Keratinocyte (primary cell): Measurements from ENCODE around the gene PSD2. TPM values are rescaled to one million over a fixed set of nuclear protein-coding genes. Genes with fewer than 3 reads are reported as not detected.

ENCODE experiments used
- DNase-seq: peaks from one replicate; pipeline ENCODE4 v3.0.0-alpha.2; 2011; ENCODE audit warnings: low read depth, missing footprints, low spot score
- FAIRE-seq: peaks from 2 replicates; lab custom pipeline; 2011; peaks lifted over from hg19 to GRCh38; lab: Jason Lieb, UNC
- H2AFZ ChIP-seq: 2 replicates; pipeline ENCODE4 v1.6.0; 2012; ENCODE audit warnings: low read length, control low read depth, inconsistent platforms; ENCODE audit not compliant: control insufficient read depth
- H3K27ac ChIP-seq: 2 replicates; pipeline ENCODE4 v1.5.1; 2011; ENCODE audit warnings: low read length; ENCODE audit not compliant: control insufficient read depth, insufficient read depth
- H3K27me3 ChIP-seq: 3 replicates; pipeline ENCODE4 v1.6.0; 2011; ENCODE audit warnings: low read length; ENCODE audit not compliant: control insufficient read depth, insufficient read depth; ENCODE audit errors: extremely low read depth
- H3K36me3 ChIP-seq, 2 experiments: 2 replicates in 1 of 2; 3 replicates in 1 of 2; pipeline ENCODE4 v1.5.1; 2011; ENCODE audit warnings: low read length in 2 of 2, mild to moderate bottlenecking in 1 of 2; ENCODE audit not compliant: control insufficient read depth in 2 of 2, insufficient read depth in 2 of 2; ENCODE audit errors: extremely low read depth in 1 of 2
- H3K4me1 ChIP-seq: 3 replicates; pipeline ENCODE4 v1.5.1; 2011; ENCODE audit warnings: low read length; ENCODE audit not compliant: control insufficient read depth, insufficient read depth; ENCODE audit errors: extremely low read depth
- H3K4me2 ChIP-seq: 3 replicates; pipeline ENCODE4 v1.6.0; 2011; ENCODE audit warnings: low read depth, low read length; ENCODE audit not compliant: control insufficient read depth, insufficient read depth; ENCODE audit errors: extremely low read depth
- H3K4me3 ChIP-seq, 3 experiments: fragments of 200-600 bp in 1 of 3; sonication (generic) in 1 of 3; 2 replicates in 2 of 3; 3 replicates in 1 of 3; pipeline ENCODE4 v1.5.1; 2011 to 2016; ENCODE audit warnings: low read length in 3 of 3, mild to moderate bottlenecking in 3 of 3, control low read depth in 2 of 3, inconsistent platforms in 1 of 3, low read depth in 1 of 3, mixed read lengths in 1 of 3, mixed run types in 1 of 3, moderate library complexity in 1 of 3; ENCODE audit not compliant: control insufficient read depth in 2 of 3, insufficient read depth in 2 of 3; ENCODE audit errors: extremely low read depth in 1 of 3
- H3K79me2 ChIP-seq: 2 replicates; pipeline ENCODE4 v1.6.0; 2012; ENCODE audit warnings: low read length; ENCODE audit not compliant: control insufficient read depth, insufficient read depth
- H3K9ac ChIP-seq: 3 replicates; pipeline ENCODE4 v1.6.0; 2011; ENCODE audit warnings: low read length; ENCODE audit not compliant: control insufficient read depth, insufficient read depth; ENCODE audit errors: extremely low read depth
- H3K9me1 ChIP-seq: 3 replicates; pipeline ENCODE4 v1.6.0; 2011; ENCODE audit warnings: low read length; ENCODE audit not compliant: control insufficient read depth, insufficient read depth; ENCODE audit errors: extremely low read depth
- H3K9me3 ChIP-seq: 2 replicates; pipeline ENCODE4 v1.5.1; 2012; ENCODE audit warnings: low read depth, low read length; ENCODE audit not compliant: control insufficient read depth
- H4K20me1 ChIP-seq: 3 replicates; pipeline ENCODE4 v1.6.0; 2011; ENCODE audit warnings: low read length; ENCODE audit not compliant: control insufficient read depth, insufficient read depth; ENCODE audit errors: extremely low read depth
- CTCF ChIP-seq, 3 experiments: IDR thresholded peaks in 1 of 3; conservative IDR thresholded peaks in 1 of 3; optimal IDR thresholded peaks in 1 of 3; 2 replicates in 2 of 3; 3 replicates in 1 of 3; pipeline versions ENCODE3 to v1.5.1; 2011; ENCODE audit warnings: low read length in 3 of 3, mild to moderate bottlenecking in 3 of 3, moderate library complexity in 2 of 3, control low read depth in 1 of 3, inconsistent platforms in 1 of 3; ENCODE audit not compliant: insufficient read depth in 2 of 3; ENCODE audit errors: extremely low read depth in 1 of 3
- EZH2 ChIP-seq: IDR thresholded peaks from one replicate; pipeline ENCODE4 v1.6.1; 2012; ENCODE audit warnings: inconsistent platforms, mild to moderate bottlenecking, low read length, moderate library complexity
- dilution Hi-C: fragments of 300-500 bp; cut with MboI; formaldehyde crosslinking; loops from one replicate; pipeline ENCODE4 v1.7.0; 2020; ENCODE audit warnings: low sequenced_read_pairs; ENCODE audit not compliant: extremely low pct_ligation_motif_present
- polyA plus RNA-seq, 5 experiments: library from polyadenylated mRNA; depleted of rRNA in 3 of 5; stranded (reverse) in 3 of 5; stranded (forward) in 1 of 5; unstranded in 1 of 5; fragments of >200 nt; gene quantifications; 1 replicate in 1 of 5; 2 replicates in 3 of 5; 3 replicates in 1 of 5; pipeline versions ENCODE4 v1.2.1 to v1.2.3, GENCODE V29; 2011 to 2012; ENCODE audit warnings: missing spikeins in 2 of 5, low read depth in 1 of 5, low replicate concordance in 1 of 5

PSD2 gene
- polyA plus RNA-seq, 1 donor (not counting 4 experiments of a cell fraction or from before 2014, with no cell fraction given), result not detected

GRCh38 chr5:139816566-139816965, 21.0 kb downstream of the PSD2 start:
- Histone ChIP-seq H2AFZ (no peak overlapping the region), H3K36me3 (no peaks in the 10 kb centered on the region), H3K27ac (no peak overlapping the region), H3K27me3 (peaks cover 3% of the 10 kb centered on the region), H4K20me1 (no peaks in the 10 kb centered on the region), H3K4me2 (no peak overlapping the region), H3K9me3 (no peaks in the 10 kb centered on the region), H3K9ac (no peak overlapping the region), H3K79me2 (no peaks in the 10 kb centered on the region), H3K4me1 (no peaks in the 10 kb centered on the region), H3K9me1 (no peaks in the 10 kb centered on the region), H3K4me3 (no peak overlapping the region)
- TF ChIP-seq EZH2 (no peak), CTCF (optimal IDR thresholded peaks at IDR 0.05 in 1 of 3, IDR thresholded peaks at IDR 0.05 in 1 of 3, conservative IDR thresholded peaks at IDR 0.05 in 1 of 3; ENCODE audit: extremely low read depth in 1 of 3, insufficient read depth in 2 of 3, low read length in 3 of 3) (no peak)
- dilution Hi-C loops, result no loop called here
- FAIRE-seq (no peak), DNase-seq (no peak)

- H3K4me3 ChIP-seq, result no peak overlapping the region
- H3K79me2 ChIP-seq, result no peaks in the 10 kb centered on the region
- DNase-seq, result no peak
- no peaks in the 10 kb centered on the region for H3K36me3 ChIP-seq
- dilution Hi-C loops, result no loop called here
- no peaks in the 10 kb centered on the region for H4K20me1 ChIP-seq
- H3K9me1 ChIP-seq, result no peaks in the 10 kb centered on the region
- no peak for FAIRE-seq
- no peak overlapping the region for H3K4me2 ChIP-seq
- no peak for TF ChIP-seq CTCF (optimal IDR thresholded peaks at IDR 0.05 in 1 of 3, IDR thresholded peaks at IDR 0.05 in 1 of 3, conservative IDR thresholded peaks at IDR 0.05 in 1 of 3; ENCODE audit: extremely low read depth in 1 of 3, insufficient read depth in 2 of 3, low read length in 3 of 3)
- TF ChIP-seq EZH2, result no peak
- H2AFZ ChIP-seq, result no peak overlapping the region
- H3K9me3 ChIP-seq, result no peaks in the 10 kb centered on the region
- no peaks in the 10 kb centered on the region for H3K4me1 ChIP-seq
- no peak overlapping the region for H3K9ac ChIP-seq
- no peak overlapping the region for H3K27ac ChIP-seq
- peaks cover 3% of the 10 kb centered on the region for H3K27me3 ChIP-seq
Measured at GRCh38 chr5:139817362-139817761, 21.8 kb downstream of the PSD2 start.
